ENCODE measurements around the gene OR5AP2.
"Not testable (repeated sequence)": the region's sequence is repeated elsewhere in the genome, so short reads cannot be mapped to it uniquely, and the experiment has no call there.

OR5AP2 gene

DNA sequence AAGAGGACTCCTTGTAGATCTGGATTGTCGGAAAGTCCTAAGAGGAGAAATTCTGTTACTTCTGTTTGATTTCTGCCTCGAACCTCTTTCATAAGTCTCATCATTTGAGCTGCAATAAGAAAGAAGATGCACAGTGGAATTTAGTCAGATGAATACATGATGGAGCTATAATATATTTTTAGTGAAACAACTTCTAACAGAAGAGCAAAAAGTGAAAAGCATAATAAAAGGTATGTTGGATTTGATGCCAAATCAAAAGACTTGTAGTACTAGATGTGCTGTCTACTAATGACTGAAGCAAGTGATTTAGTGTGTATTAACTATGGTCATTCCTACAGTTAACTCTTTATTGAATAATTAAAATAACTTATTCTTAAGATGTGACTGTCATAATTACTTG, at the start of gene OR5AP2:
Gene OR5AP2, minus strand, starts transcription at position 101 of the 400 bp plus-strand sequence. Its CDS starts 0 bp downstream, at position 101.
- no peak for DNase-seq

DNA sequence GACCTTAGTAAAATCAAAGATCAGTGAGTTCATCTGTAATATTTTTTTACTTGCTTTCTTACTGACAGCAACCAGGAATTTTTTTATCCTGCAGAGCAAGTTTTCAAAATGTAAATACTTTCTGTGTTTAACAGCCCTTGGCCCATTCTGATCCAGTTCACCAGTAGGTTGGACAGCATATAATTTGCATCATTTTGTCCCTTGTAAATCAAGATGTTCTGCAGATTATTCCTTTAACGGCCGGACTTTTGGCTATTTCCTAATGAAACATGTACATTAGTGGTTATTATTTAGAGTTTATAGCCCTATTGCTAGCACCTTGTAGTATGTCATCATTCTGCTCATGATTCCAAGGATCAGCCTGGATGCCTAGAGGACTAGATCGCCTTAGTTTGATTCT, 48.9 kb upstream of the OR5AP2 start:
- not testable (repeated sequence) for DNase-seq

- no peak for DNase-seq
Observed at GRCh38 chr11:56688554-56689100, 46.4 kb upstream of the OR5AP2 start.

GRCh38 chr11:56670984-56671383, 28.7 kb upstream of the OR5AP2 start:
- no peak for DNase-seq

GRCh38 chr11:56663386-56663785, 21.1 kb upstream of the OR5AP2 start, which contains the start of gene OR5AR1:
TSS of gene OR5AR1 (plus strand) at chr11:56663686. CDS start at chr11:56663686, 0 bp downstream.
- no peak for DNase-seq

GRCh38 chr11:56659755-56660154, 17.5 kb upstream of the OR5AP2 start:
- DNase-seq, result peak; percentile 2

DNA sequence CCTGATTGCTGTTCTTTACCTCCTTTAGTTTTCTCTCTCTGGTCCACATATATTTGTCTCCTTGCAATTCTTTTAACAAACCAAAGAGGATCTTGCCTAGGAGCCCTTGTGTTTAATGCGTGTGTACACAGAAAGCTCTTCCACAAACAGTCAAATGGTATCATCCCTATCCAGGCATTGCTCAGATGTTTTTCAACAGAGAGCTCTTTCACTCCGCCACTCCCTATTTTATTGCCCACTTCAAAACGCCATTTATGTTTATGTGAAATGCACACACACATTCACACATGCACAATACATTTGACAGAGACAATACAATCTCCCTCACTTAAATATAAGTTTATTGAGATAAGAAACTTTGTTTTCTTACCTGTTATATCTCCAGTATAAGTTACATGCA, 4.7 kb downstream of the OR5AP2 start:
- DNase-seq, result no peak

DNA sequence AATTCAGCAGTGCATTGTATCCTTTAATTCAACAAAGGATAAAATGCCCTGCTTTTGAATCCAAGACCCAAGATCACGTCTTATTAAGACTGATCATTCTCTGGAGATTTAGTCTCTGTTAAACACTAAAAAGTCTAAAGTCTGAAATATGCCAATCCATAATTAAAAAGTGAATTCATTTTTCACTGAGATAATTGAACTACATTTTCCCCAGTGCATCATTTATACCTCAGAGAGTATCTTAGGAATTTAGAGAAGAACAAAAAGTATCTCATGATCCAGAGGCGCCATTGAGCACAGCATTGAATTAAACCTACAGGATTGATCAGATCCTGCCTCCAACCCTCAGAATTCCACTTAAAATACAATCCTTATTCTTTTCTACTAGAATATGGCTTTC, 5.4 kb downstream of the OR5AP2 start:
- no peak for DNase-seq

GRCh38 chr11:56632329-56632728, 9.9 kb downstream of the OR5AP2 start:
- no peak for DNase-seq

DNA sequence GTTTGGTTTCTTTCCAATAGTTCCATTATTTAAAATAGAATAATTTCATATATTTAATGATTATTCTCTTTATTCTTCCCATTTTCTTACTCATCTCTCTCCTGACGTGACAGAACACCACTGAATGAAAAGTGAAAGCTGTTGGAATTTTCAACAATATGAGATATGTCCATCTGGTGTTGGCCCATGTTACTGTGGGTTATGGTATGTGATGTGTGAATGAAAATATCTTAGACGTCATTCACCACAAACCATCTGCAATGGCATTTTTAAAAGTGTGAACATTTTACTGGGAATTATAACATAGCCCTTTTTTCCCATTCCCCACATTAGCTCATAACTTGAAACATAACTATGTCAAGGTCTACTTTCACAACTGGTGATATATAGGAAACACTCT, 16.3 kb downstream of the OR5AP2 start:
- no peak for DNase-seq

GRCh38 chr11:56624661-56625110, 17.6 kb downstream of the OR5AP2 start:
- DNase-seq, result no peak

- DNase-seq, result no peak
Observed at GRCh38 chr11:56611174-56611573, 31.1 kb downstream of the OR5AP2 start.

- DNase-seq, result not testable (repeated sequence)
Observed at GRCh38 chr11:56592088-56592717, 50.0 kb downstream of the OR5AP2 start.
